Stimulated activated CD8-positive, alpha-beta memory T cell treated with anti-CD3 and anti-CD28 coated beads, Interleukin-7, amount 100 ng/mL, for 4 hours (primary cell): ENCODE data around the gene P4HA2.

ENCODE experiments used
- DNase-seq, 2 donors: peaks; one replicate each; pipeline ENCODE4 v3.0.0-alpha.2; 2020; ENCODE audit warnings: low read depth in 2 of 2

Gene P4HA2

DNA sequence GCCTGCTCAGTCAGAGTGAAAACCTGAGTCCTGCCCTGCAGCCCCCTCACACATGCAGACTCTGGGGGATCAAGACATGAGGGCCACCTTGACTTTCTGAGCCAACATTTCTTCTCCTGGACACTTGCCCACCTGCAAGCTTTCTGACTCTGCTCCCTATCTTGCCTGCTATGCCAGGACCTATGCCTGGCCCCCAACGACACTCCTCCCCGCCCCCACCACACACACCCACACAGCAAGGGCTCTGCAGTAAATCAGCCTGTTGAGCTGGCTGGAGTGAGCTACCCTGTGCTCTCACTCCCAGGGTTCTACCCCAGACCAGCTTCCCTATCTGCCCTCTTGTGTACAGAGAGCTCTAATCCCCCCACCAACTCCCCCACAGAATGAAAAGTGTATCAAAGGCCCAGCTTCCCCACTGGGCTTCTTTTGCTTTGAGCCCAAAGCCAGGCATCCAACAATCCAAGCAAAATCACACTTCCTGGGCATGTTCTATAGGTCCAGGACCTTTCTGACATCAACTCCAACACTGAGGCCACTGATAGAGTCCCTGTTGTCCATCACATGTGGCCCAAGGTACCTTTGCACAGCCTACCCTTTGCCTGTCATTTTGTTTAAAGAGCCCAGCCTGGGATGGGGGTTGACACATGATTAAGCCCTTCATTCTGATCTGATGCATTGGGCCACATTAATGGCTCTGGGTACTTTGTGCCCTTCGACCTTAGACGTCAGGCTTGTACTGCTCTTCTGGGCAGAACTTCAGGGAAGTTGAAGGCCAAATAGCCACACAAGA, 37.1 kb upstream of the P4HA2 start:
- DNase-seq, result no peak

DNA sequence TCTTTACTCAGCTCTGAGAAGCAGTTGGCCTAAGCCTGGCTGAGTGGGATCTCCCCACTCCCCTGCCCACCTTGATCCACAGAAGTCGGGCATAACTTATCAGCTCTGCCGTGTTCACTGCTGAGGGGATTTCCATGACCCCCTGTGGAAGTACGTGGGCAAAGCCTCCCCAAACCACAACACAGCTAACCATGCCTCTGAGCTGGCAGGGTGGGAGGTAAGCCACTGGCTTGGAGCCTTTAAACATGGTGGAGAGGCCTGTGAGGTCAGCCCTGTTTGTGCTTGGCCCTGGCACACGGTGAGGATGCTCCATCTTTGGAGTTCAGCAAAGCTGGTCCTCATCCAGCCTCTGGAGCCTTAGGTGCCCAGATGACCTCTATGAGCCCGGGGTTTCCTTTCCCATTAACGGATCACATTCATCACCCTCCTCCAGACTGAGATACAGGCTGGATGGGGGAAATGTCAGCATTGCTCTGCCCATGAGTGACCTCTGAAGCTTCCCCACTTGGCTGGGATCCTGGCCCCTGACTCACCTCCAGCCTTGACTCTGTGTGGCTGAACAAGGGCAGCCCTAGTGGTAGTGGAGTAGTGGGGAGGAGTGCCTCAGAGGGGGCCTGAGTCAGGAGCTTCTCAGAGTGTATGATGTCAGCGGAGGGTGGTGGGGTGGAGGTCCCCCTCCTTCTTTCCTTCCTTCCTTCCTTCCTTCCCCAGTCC, 36.1 kb upstream of the P4HA2 start:
- peak; percentile 18 to 29 for DNase-seq

- DNase-seq, result no peak
These were observed 35.4 kb upstream of the P4HA2 start for GRCh38 chr5:132262882-132263547.

DNA sequence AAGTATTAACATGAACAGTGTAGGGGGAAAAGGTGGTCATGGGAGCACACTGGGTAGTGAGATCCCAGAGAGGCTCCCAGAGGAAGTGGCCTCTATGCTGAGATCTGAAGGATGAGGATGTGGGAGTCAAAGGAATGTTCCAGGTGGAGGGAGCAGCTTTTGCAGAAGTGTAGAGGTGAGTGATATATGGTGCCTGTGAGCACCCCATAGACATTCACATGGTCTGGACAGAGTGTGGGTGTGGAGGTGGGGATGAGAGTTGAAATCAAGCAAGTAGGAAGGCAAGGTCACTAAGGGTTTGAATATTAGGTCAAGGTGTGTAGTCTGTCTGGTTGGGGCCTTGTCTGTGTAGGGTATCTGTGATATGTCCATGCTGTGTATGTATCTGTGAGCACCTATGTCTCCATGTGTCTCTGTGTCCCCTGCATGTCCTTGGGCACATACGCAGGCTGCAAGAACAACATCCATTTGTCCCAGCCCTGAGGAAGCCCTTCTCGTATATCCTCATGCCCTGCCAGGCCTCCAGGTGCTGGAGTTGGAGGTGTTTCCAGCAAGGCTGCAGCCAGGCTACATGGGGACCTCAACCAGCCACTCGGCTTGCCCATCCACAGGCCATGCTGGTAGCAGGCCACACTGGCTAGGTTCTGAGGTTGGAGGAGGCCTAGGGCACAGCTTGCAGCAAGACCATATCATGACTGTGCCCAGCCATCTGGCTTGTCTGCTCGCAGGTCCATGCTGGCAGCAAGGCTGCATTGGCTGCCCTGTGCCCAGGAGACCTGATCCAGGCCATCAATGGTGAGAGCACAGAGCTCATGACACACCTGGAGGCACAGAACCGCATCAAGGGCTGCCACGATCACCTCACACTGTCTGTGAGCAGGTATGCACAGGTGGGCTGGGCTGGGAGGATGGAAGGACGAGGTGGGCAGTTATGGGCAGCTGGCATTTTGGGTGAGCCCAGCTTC, 34.5 kb upstream of the P4HA2 start:
- DNase-seq, result no peak

- peak; percentile 52 to 58 for DNase-seq
These were observed 33.3 kb upstream of the P4HA2 start for GRCh38 chr5:132260714-132261551.

DNA sequence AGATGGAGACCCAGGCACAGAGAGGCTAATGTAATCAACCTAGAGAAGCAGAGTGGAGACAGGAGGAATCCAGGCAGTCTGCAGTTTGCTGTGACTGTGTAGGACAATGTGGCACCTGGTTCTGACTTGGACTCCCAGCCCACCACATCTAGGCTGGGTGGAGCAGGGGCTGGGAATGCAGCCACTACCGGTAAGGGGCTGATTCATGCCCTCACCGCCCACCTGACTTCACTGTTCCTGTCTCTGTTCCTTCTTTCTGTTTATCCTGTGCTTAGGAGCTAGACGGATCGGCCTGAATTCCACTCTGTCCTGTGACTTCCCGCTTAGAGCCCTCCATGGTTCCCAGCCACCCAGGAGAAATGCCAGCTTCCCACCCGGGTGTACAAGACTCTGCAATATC, 32.4 kb upstream of the P4HA2 start:
- DNase-seq, result no peak

DNA sequence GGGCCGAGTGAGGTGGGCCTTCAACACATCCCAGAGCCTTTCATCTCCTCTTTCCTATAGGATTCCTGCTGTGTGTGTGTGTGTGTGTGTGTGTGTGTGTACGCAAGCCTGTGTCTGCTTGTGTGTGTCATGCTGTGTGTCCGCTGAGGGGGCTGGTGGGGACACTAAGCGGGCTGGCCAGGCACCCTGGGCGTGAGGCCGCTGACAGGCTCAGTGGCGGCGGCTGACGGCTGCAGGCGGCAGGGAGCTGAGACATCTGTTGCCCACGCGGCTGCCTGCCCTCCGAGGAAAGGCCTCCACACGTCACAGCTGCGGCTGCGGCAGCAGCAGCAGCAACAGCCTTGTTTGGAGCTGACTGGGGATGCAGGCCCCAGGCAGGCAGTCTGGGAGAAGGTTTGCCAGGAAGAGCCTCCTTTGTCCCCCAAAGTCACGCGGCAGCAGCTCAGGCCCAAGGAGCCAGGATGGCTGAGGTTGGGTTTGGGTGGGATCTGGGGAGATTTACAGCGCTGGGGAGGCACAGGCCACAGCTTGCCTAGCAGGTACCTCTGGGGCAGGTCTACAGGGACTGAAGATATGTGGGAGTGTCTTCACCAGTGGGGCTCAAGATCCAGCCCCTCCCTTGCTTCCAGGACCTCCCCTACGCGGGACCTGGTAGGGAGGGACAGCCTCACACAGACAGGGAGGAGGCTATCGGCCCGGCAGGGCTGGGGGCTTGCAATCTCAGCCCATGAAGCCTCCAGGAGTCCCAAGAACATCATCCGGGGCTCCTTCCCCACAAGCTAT, 31.6 kb upstream of the P4HA2 start:
- no peak for DNase-seq

DNA sequence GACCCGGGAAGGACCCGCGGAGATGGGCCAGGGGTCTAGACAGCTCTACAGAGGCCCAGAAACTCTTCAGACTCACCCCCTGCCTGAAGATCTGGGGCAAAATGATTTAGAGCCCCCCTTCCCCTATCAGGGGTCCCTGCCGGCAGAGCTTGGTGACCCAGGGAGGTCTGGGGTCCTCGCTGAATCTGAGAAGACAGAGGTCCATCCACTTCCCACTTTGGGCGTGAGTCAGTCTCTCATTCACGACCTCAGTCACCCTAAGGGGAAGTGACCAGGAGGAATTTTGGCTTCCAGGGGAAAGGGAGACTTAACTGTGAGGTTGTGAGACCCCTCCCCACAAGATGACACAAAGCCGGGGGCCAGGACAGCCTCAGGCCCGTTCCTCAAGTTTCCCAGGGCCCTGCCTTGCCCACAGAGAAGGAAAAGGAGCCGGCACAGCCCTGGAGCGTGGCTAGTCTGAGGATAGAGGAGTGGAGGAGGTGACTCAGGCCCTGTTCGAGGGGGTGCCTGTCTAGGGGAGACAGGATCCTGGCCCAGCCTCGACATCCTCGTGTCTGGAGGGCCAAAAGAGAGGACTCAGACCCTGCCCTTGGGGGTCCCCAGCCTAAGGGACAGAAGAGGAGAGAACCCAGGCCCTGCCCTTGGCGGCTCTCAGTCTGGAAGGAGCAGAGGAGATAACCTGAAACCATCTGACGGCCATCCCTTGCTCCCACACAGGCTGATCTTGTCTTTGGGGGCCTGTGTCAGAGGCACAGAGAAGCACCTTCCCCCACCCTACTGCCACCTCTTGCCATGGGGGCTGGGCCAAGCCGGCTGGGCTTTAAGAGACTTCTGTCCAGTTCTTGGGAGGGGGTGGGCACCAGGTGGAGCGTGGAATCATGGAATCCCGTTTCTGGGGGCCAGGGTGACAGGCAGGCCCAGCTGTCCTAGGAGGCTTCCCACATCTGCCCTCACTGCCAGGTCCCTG, 30.7 kb upstream of the P4HA2 start:
- DNase-seq, result no peak

DNA sequence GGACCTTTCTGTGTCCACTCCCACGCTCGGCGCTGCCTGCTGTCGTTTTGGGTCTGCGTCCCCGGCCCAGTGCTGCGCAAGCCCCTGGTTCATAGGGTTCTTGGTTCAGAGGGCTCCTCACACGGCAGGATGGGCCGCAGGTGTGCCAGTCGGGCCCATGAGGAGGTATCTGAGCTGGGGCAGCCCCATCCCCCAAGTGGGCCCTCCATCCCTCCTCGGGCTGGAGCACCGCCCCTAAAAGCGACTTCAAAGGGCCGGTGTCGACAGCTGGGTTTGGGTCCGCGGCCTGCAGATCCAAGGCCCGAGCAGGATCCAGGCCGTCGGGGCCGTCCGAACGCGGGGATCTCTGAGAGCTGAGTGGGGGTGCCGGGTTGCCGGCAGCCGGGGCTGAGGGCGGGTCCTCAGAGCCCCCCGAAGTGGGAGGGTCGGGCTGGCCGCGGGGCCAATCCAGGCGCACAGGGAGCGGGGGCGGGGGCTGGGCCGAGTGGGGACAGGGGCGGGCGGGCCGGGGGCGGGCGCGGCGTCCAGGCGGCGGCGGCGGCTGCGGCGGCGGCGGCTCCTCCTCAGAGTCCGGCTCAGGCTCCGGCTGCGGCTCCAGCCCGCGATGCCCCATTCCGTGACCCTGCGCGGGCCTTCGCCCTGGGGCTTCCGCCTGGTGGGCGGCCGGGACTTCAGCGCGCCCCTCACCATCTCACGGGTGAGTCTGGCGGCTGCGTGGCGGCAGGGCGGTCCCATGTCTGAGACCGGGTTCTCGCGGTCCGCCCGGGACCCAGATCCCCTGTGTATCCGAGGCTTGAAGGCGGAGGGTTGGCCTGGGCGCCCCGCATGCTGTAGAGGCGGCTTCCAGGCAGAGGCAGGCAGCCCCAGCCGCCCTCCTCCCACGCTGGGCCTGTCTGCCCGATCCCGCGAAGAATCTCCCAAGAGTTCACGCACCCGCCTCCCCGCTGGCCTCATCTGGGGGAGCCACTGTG, 29.8 kb upstream of the P4HA2 start, which contains the start of gene PDLIM4:
Gene PDLIM4, plus strand, starts transcription at position 566 of the 971 bp plus-strand sequence. Its CDS starts 39 bp downstream, at position 605.
- no peak for DNase-seq

- DNase-seq, result no peak
These were observed 29.1 kb upstream of the P4HA2 start for GRCh38 chr5:132256783-132257130.

- DNase-seq, result no peak
These were observed 28.6 kb upstream of the P4HA2 start for GRCh38 chr5:132256086-132256782.

GRCh38 chr5:132254321-132254977, 26.8 kb upstream of the P4HA2 start:
- DNase-seq, result no peak

- DNase-seq, result no peak
These were observed 26.0 kb upstream of the P4HA2 start for GRCh38 chr5:132253452-132254320.

DNA sequence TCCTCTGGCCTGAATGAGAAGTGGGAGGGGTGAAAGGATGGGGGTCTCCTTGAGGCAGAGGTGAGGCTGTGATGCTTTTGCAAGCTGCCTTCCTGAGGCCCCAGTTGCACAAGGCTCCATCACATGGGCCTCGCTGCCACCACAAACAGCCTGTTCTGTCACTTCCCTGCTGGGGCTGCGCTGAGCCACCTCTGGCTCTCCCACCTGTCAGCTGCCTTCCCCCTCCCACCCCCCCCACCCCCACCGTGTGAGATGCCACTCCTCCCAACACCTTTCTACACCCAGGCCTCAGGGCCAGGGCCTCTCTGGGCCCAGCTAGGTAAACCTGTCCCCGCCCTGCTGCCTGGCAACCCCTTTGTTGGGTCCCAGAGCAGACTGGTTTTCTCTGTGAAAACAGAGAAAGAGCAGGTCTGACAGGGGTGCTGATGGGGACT, 25.4 kb upstream of the P4HA2 start:
- no peak for DNase-seq

GRCh38 chr5:132251220-132251725, 23.6 kb upstream of the P4HA2 start:
- no peak for DNase-seq
